Dedifferentiated amniotic fluid mesenchymal stem cell (primary cell): ENCODE measurements around the gene NECAB3.

Experiments used
- DNase-seq: peaks from one replicate; pipeline ENCODE4 v3.0.0-alpha.2; 2016; ENCODE audit errors: extremely low spot score

NECAB3 gene

GRCh38 chr20:33697129-33697528 is 22.9 kb upstream of the NECAB3 start:
- DNase-seq, result peak; percentile 71

GRCh38 chr20:33696448-33696847 is 22.2 kb upstream of the NECAB3 start:
- no peak for DNase-seq

- no peak for DNase-seq
These were observed 20.4 kb upstream of the NECAB3 start for GRCh38 chr20:33694639-33695012.

- DNase-seq, result no peak
These were observed 19.8 kb upstream of the NECAB3 start for GRCh38 chr20:33693741-33694638.

- DNase-seq, result no peak
These were observed 19.1 kb upstream of the NECAB3 start for GRCh38 chr20:33693289-33693688.

- DNase-seq, result no peak
These were observed 15.7 kb upstream of the NECAB3 start for GRCh38 chr20:33689973-33690372.

GRCh38 chr20:33689493-33689892 is 15.3 kb upstream of the NECAB3 start:
- DNase-seq, result no peak

- DNase-seq, result no peak
These were observed 14.8 kb upstream of the NECAB3 start for GRCh38 chr20:33688938-33689424.

GRCh38 chr20:33687993-33688937 is 14.0 kb upstream of the NECAB3 start:
- DNase-seq, result no peak

- DNase-seq, result no peak
These were observed 13.2 kb upstream of the NECAB3 start for GRCh38 chr20:33687370-33687915.

- no peak for DNase-seq
These were observed 12.7 kb upstream of the NECAB3 start for GRCh38 chr20:33686984-33687366.

- peak; percentile 91 for DNase-seq
These were observed 12.1 kb upstream of the NECAB3 start, which contains the start of gene E2F1 for GRCh38 chr20:33686100-33686983. TSS of gene E2F1 (minus strand) at chr20:33686385. CDS start at chr20:33686264, 121 bp downstream.

- DNase-seq, result no peak
These were observed 11.3 kb upstream of the NECAB3 start for GRCh38 chr20:33685328-33686099.

GRCh38 chr20:33684533-33685327 is 10.5 kb upstream of the NECAB3 start:
- DNase-seq, result no peak

GRCh38 chr20:33681728-33682353 is 7.6 kb upstream of the NECAB3 start:
- DNase-seq, result no peak

GRCh38 chr20:33681288-33681687 is 7.1 kb upstream of the NECAB3 start:
- no peak for DNase-seq

- no peak for DNase-seq
These were observed 6.5 kb upstream of the NECAB3 start for GRCh38 chr20:33680686-33681085.

- no peak for DNase-seq
These were observed 5.7 kb upstream of the NECAB3 start for GRCh38 chr20:33679758-33680485.
